Measurements from ENCODE around the gene ZFAND5.

ZFAND5 gene

DNA sequence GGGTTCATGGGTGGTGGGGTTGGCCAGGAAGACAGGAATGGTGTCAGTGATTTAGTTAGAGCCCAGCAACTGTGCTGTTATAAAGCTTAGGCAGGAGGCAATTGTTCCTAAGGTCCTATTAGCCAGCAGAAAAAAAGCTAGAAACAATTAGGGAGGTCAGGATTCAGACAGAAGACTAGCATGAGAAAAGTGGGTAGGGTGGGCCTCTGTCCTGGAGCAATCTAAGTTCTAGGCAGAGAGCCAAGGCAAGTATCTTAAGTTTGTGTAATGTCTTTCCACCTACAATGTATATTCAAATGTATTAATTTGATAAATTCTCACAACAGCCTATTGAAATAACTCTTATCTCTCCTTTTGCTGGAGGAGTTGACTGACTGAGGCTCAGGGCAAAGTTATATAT, 6.1 kb upstream of the ZFAND5 start:
- no peaks in the 10 kb centered on the region for H3K79me2 ChIP-seq (ENCODE audit: control insufficient read depth, insufficient read depth, low read length)
- no peaks in the 10 kb centered on the region for H3K4me1 ChIP-seq (ENCODE audit: control insufficient read depth, low read depth, low read length)
- no peak overlapping the region for H3K56ac ChIP-seq (ENCODE audit: low read length)
- no peak overlapping the region for H2BK15ac ChIP-seq (replicated peaks; ENCODE audit: low read depth)
- no peak overlapping the region for H2AK5ac ChIP-seq (ENCODE audit: low read length)
- no peak overlapping the region for H4K8ac ChIP-seq (ENCODE audit: low read depth, low read length)
- H3K9ac ChIP-seq (ENCODE audit: low read length): no peak overlapping the region
- H3K36me3 ChIP-seq (ENCODE audit: control insufficient read depth, insufficient read depth, low read length): no peaks in the 10 kb centered on the region
- no peak for DNase-seq
- no peak overlapping the region for H3K23ac ChIP-seq (ENCODE audit: low read length)
- H3K4ac ChIP-seq (ENCODE audit: low read depth, low read length): no peak overlapping the region
- H3K27me3 ChIP-seq (ENCODE audit: insufficient read depth, low read length, poor library complexity): no peaks in the 10 kb centered on the region
- no peak overlapping the region for H3K18ac ChIP-seq (ENCODE audit: low read length)
- H3K79me1 ChIP-seq (ENCODE audit: low read length): no peaks in the 10 kb centered on the region
- H4K5ac ChIP-seq (ENCODE audit: low read length): no peak overlapping the region
- no peak overlapping the region for H2BK120ac ChIP-seq (ENCODE audit: low read depth, low read length)
- H3K27ac ChIP-seq (ENCODE audit: low read depth, low read length): no peak overlapping the region
- H2BK5ac ChIP-seq (ENCODE audit: low read length): no peak overlapping the region
- no peak overlapping the region for H3K4me2 ChIP-seq (ENCODE audit: low read length)
- no peak overlapping the region for H3K4me3 ChIP-seq (ENCODE audit: low read length)

DNA sequence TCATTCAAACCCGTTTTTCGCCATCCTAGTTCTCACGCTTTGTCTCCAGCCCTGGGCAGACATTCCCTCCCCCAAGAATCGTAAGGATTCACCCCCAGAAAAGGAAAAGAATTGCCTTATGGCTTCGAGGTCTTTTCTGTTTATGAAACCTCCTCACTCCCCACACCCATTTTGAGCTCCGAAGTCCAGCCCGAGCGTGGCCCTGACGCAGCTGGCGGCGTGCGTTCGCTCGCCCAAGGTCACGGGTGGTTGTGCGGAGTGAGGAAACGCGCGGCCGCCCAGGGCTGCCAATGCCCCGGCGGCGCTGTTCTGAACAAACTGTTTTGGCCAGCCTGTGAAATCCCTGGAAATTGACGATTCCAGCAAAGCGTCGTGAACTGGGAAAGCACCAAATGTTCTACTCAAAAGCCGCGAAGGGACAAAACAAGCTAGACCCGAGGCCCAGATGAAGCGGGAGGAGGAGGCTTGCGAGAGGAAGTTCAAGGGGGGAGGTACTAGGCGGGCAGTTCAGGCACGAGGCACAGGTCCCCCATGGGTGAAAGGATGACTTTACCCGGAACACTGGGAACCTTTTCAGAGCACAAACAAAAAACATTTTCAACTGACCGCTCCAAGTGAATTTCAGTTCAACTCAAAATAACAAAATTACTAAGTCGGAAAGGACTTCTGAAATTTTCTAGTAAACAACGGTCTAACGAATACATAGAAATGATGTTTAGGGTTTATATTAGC, 683 bp upstream of the ZFAND5 start:
- Histone ChIP-seq H2BK120ac (ENCODE audit: low read depth, low read length) (no peak overlapping the region), H3K79me1 (ENCODE audit: low read length) (no peaks in the 10 kb centered on the region), H3K56ac (ENCODE audit: low read length) (peak overlapping the region; percentile 97), H2BK5ac (ENCODE audit: low read length) (peak overlapping the region; percentile 85), H2AK5ac (ENCODE audit: low read length) (no peak overlapping the region), H4K8ac (ENCODE audit: low read depth, low read length) (peak overlapping the region; percentile 76), H3K4ac (ENCODE audit: low read depth, low read length) (no peak overlapping the region), H3K27me3 (ENCODE audit: insufficient read depth, low read length, poor library complexity) (no peaks in the 10 kb centered on the region), H3K4me1 (ENCODE audit: control insufficient read depth, low read depth, low read length) (no peaks in the 10 kb centered on the region), H3K18ac (ENCODE audit: low read length) (peak overlapping the region; percentile 84), H3K4me2 (ENCODE audit: low read length) (peak overlapping the region; percentile 98), H3K27ac (ENCODE audit: low read depth, low read length) (peak overlapping the region; percentile 98), H4K5ac (ENCODE audit: low read length) (peak overlapping the region; percentile 60), H3K79me2 (ENCODE audit: control insufficient read depth, insufficient read depth, low read length) (peaks cover 41% of the 10 kb centered on the region), H3K36me3 (ENCODE audit: control insufficient read depth, insufficient read depth, low read length) (no peaks in the 10 kb centered on the region), H2BK15ac (replicated peaks; ENCODE audit: low read depth) (peak overlapping the region; percentile 45), H3K9ac (ENCODE audit: low read length) (peak overlapping the region; percentile 85), H3K23ac (ENCODE audit: low read length) (peak overlapping the region; percentile 15), H3K4me3 (ENCODE audit: low read length) (peak overlapping the region; percentile 45)
- peak; percentile 90 for DNase-seq
- WGBS (ENCODE audit: extremely low coverage, insufficient coverage, low lambda C conversion rate): no CpG with 5 or more reads among the region's 38 CpGs

DNA sequence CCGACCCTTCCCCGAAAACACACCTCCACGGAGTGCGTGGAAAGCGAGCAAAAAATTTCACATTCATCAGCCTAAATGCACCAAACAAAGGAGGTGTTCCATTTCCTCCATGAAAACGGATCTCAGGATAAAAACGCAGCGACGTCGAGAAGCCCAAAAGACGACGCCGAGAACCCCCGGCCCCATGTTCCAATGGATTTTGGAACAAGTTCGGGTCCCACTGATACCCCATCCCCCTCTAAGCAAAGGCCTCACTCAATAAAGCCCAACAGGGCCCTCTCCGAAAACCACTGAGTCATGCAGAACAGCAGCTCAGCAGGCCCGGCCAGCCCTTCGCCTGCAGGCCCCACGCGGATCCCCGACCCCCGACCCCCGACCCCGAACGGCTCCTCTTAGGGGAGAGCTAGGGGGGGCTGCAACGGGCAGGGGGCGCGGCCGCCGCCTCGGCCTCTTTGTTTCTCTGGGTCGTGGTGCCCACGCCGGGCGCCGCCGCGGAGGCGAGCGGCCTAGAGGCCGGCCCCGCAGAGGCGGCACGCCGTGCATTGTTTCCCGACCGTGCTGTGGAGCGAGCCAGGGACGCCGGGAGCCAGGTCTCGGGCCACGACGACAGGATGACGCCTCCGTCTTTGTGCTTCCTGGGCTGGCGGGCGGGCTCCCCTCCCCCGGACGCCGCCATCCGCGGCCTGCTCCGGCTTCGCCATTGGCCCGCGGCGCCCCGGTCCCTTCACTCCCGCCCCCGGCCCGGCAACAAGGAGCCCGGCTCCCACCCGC, 915 bp downstream of the ZFAND5 start:
- Histone ChIP-seq H3K79me1 (ENCODE audit: low read length) (no peaks in the 10 kb centered on the region), H2AK5ac (ENCODE audit: low read length) (no peak overlapping the region), H2BK5ac (ENCODE audit: low read length) (peak overlapping the region; percentile 48), H3K4me1 (ENCODE audit: control insufficient read depth, low read depth, low read length) (no peaks in the 10 kb centered on the region), H2BK120ac (ENCODE audit: low read depth, low read length) (peak overlapping the region; percentile 61), H3K4ac (ENCODE audit: low read depth, low read length) (peak overlapping the region; percentile 98), H2BK15ac (replicated peaks; ENCODE audit: low read depth) (no peak overlapping the region), H3K4me2 (ENCODE audit: low read length) (peak overlapping the region; percentile 33), H4K8ac (ENCODE audit: low read depth, low read length) (no peak overlapping the region), H3K9ac (ENCODE audit: low read length) (peak overlapping the region; percentile 96), H3K27me3 (ENCODE audit: insufficient read depth, low read length, poor library complexity) (no peaks in the 10 kb centered on the region), H3K4me3 (ENCODE audit: low read length) (peak overlapping the region; percentile 97), H4K5ac (ENCODE audit: low read length) (no peak overlapping the region), H3K36me3 (ENCODE audit: control insufficient read depth, insufficient read depth, low read length) (no peaks in the 10 kb centered on the region), H3K23ac (ENCODE audit: low read length) (no peak overlapping the region), H3K18ac (ENCODE audit: low read length) (peak overlapping the region; percentile 99), H3K27ac (ENCODE audit: low read depth, low read length) (peak overlapping the region; percentile 90), H3K79me2 (ENCODE audit: control insufficient read depth, insufficient read depth, low read length) (peaks cover 56% of the 10 kb centered on the region), H3K56ac (ENCODE audit: low read length) (peak overlapping the region; percentile 86)
- DNase-seq: peak; percentile 59
- WGBS (ENCODE audit: extremely low coverage, insufficient coverage, low lambda C conversion rate): no CpG with 5 or more reads among the region's 73 CpGs

DNA sequence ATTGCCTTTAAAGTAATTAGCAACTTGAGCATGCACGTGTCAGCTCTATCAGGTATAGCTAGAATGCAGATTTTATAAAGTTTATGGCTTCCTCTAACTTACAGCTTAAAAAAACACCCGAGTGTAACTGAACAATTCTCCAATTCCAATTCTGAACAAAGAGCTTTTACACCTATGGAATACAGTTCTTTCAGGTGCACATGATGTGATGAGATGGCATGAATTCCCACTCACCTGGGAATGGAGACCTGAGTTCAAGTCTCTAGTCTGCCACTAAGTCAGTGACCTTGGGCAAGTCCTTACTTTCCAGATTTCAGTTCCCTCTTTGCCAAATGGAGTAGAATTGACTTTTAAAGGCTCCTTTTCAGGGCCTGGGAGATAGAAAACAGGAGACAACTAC, 1.8 kb downstream of the ZFAND5 start:
- WGBS (ENCODE audit: extremely low coverage, insufficient coverage, low lambda C conversion rate): no CpG with 5 or more reads among the region's 2 CpGs

DNA sequence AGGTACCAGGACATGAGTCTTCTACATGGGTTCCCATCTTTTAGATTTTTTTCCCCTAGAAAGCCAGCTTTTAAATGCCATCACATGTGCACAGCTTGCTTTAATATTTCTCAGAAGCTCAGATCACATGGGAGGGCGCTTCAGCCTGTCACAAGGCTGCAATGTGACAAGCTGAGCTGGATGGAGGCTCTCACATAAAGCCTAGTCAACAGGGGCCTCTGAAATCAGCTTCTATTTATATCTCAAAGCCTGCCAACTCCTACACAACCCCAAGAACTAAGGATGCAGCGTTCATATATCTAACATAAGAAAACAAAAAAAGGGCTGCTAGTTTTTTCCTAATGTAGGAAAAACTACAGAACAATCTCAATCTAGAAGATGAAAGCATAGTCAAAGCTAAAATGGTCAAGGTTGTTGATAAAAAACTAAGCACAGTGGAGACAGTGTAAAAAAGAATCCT, 2.3 kb downstream of the ZFAND5 start:
- Histone ChIP-seq H3K79me2 (ENCODE audit: control insufficient read depth, insufficient read depth, low read length) (peaks cover 67% of the 10 kb centered on the region), H3K4me1 (ENCODE audit: control insufficient read depth, low read depth, low read length) (no peaks in the 10 kb centered on the region), H3K79me1 (ENCODE audit: low read length) (no peaks in the 10 kb centered on the region), H3K27me3 (ENCODE audit: insufficient read depth, low read length, poor library complexity) (no peaks in the 10 kb centered on the region), H3K9ac (ENCODE audit: low read length) (peak overlapping the region; percentile 67), H3K56ac (ENCODE audit: low read length) (no peak overlapping the region), H3K4me3 (ENCODE audit: low read length) (peak overlapping the region; percentile 13), H3K4me2 (ENCODE audit: low read length) (peak overlapping the region; percentile 72), H3K36me3 (ENCODE audit: control insufficient read depth, insufficient read depth, low read length) (no peaks in the 10 kb centered on the region), H3K4ac (ENCODE audit: low read depth, low read length) (no peak overlapping the region), H2BK5ac (ENCODE audit: low read length) (no peak overlapping the region), H4K8ac (ENCODE audit: low read depth, low read length) (no peak overlapping the region), H3K18ac (ENCODE audit: low read length) (no peak overlapping the region), H2BK15ac (replicated peaks; ENCODE audit: low read depth) (no peak overlapping the region), H2AK5ac (ENCODE audit: low read length) (no peak overlapping the region), H4K5ac (ENCODE audit: low read length) (no peak overlapping the region), H3K23ac (ENCODE audit: low read length) (no peak overlapping the region), H2BK120ac (ENCODE audit: low read depth, low read length) (no peak overlapping the region), H3K27ac (ENCODE audit: low read depth, low read length) (no peak overlapping the region)
- WGBS (ENCODE audit: extremely low coverage, insufficient coverage, low lambda C conversion rate): no CpG with 5 or more reads among the region's 2 CpGs
- peak; percentile 66 for DNase-seq

More for the DNA sequence above, 1.8 kb downstream of the ZFAND5 start:
- no peak overlapping the region for H3K4ac ChIP-seq (ENCODE audit: low read depth, low read length)
- H4K8ac ChIP-seq (ENCODE audit: low read depth, low read length): no peak overlapping the region
- no peak overlapping the region for H3K23ac ChIP-seq (ENCODE audit: low read length)
- H3K27ac ChIP-seq (ENCODE audit: low read depth, low read length): no peak overlapping the region
- H2BK15ac ChIP-seq (replicated peaks; ENCODE audit: low read depth): no peak overlapping the region
- H3K9ac ChIP-seq (ENCODE audit: low read length): peak overlapping the region; percentile 67
- H3K4me1 ChIP-seq (ENCODE audit: control insufficient read depth, low read depth, low read length): no peaks in the 10 kb centered on the region
- no peaks in the 10 kb centered on the region for H3K27me3 ChIP-seq (ENCODE audit: insufficient read depth, low read length, poor library complexity)
- H2BK5ac ChIP-seq (ENCODE audit: low read length): no peak overlapping the region
- peaks cover 63% of the 10 kb centered on the region for H3K79me2 ChIP-seq (ENCODE audit: control insufficient read depth, insufficient read depth, low read length)
- no peaks in the 10 kb centered on the region for H3K79me1 ChIP-seq (ENCODE audit: low read length)
- H3K4me2 ChIP-seq (ENCODE audit: low read length): peak overlapping the region; percentile 72
- no peak overlapping the region for H2AK5ac ChIP-seq (ENCODE audit: low read length)
- DNase-seq: no peak
- H3K56ac ChIP-seq (ENCODE audit: low read length): peak overlapping the region; percentile 68
- no peaks in the 10 kb centered on the region for H3K36me3 ChIP-seq (ENCODE audit: control insufficient read depth, insufficient read depth, low read length)
- no peak overlapping the region for H4K5ac ChIP-seq (ENCODE audit: low read length)
- H3K18ac ChIP-seq (ENCODE audit: low read length): no peak overlapping the region
- no peak overlapping the region for H2BK120ac ChIP-seq (ENCODE audit: low read depth, low read length)
- peak overlapping the region; percentile 44 for H3K4me3 ChIP-seq (ENCODE audit: low read length)
